ENCODE results near the gene CD2. TPM values are rescaled to one million over a fixed set of nuclear protein-coding genes. Genes with fewer than 3 reads are reported as not detected.

Gene CD2
- total RNA-seq, 3 donors from 2014 or later = 4.1 to 7.7 (median 5.4) TPM

- Histone ChIP-seq H3K9me3 (no peaks in the 10 kb centered on the region), H3K4me1 (ENCODE audit: low read depth) (no peaks in the 10 kb centered on the region), H3K36me3 (ENCODE audit: low read depth) (no peaks in the 10 kb centered on the region), H3K4me3 (no peak overlapping the region)
- DNase-seq (no peak), ATAC-seq (peak; percentile 42)
- no peak for TF ChIP-seq CTCF (IDR thresholded peaks at IDR 0.05)
- intact Hi-C loops (cut with DNase I, micrococcal nuclease) = no loop called here
Observed at GRCh38 chr1:116710420-116711262, 43.6 kb upstream of the CD2 start.

- intact Hi-C loops (cut with DNase I, micrococcal nuclease) = no loop called here
- H3K36me3 ChIP-seq (ENCODE audit: low read depth) = no peaks in the 10 kb centered on the region
- TF ChIP-seq CTCF (IDR thresholded peaks at IDR 0.05) = no peak
- no peaks in the 10 kb centered on the region for H3K4me1 ChIP-seq (ENCODE audit: low read depth)
- no peak overlapping the region for H3K4me3 ChIP-seq
- no peaks in the 10 kb centered on the region for H3K9me3 ChIP-seq
- DNase-seq (no peak), ATAC-seq (peak; percentile 21)
Observed at GRCh38 chr1:116711263-116711840, 42.9 kb upstream of the CD2 start.

GRCh38 chr1:116712510-116712909, 41.7 kb upstream of the CD2 start:
- ATAC-seq (no peak), DNase-seq (no peak)
- intact Hi-C loops (cut with DNase I, micrococcal nuclease) = no loop called here
- TF ChIP-seq CTCF (IDR thresholded peaks at IDR 0.05) = no peak
- no peaks in the 10 kb centered on the region for H3K9me3 ChIP-seq
- H3K4me1 ChIP-seq (ENCODE audit: low read depth) = no peaks in the 10 kb centered on the region
- H3K36me3 ChIP-seq (ENCODE audit: low read depth) = no peaks in the 10 kb centered on the region
- no peak overlapping the region for H3K4me3 ChIP-seq

- no peaks in the 10 kb centered on the region for H3K4me1 ChIP-seq (ENCODE audit: low read depth)
- TF ChIP-seq CTCF (IDR thresholded peaks at IDR 0.05) = no peak
- no peaks in the 10 kb centered on the region for H3K36me3 ChIP-seq (ENCODE audit: low read depth)
- intact Hi-C loops (cut with DNase I, micrococcal nuclease) = no loop called here
- DNase-seq = no peak
- no peak overlapping the region for H3K4me3 ChIP-seq
- no peak for ATAC-seq
- no peaks in the 10 kb centered on the region for H3K9me3 ChIP-seq
Observed at GRCh38 chr1:116713474-116713873, 40.8 kb upstream of the CD2 start.

- no peak for ATAC-seq
- Histone ChIP-seq H3K36me3 (ENCODE audit: low read depth) (no peaks in the 10 kb centered on the region), H3K4me3 (no peak overlapping the region), H3K4me1 (ENCODE audit: low read depth) (no peaks in the 10 kb centered on the region), H3K9me3 (no peaks in the 10 kb centered on the region)
- intact Hi-C loops (cut with DNase I, micrococcal nuclease) = no loop called here
- no peak for TF ChIP-seq CTCF (IDR thresholded peaks at IDR 0.05)
- no peak for DNase-seq
Observed at GRCh38 chr1:116716391-116716790, 37.8 kb upstream of the CD2 start.
